Tibial artery (tissue), 4 donors: Measurements from ENCODE around the gene GLT1D1.

ENCODE experiments used
- DNase-seq, 2 donors: peaks; one replicate each; pipeline ENCODE4 v3.0.0-alpha.2; 2019
- H3K27ac ChIP-seq, 2 donors: fragments of 200-600 bp; sonication (generic) in 1 of 2; 1 replicate in 1 of 2; 2 replicates in 1 of 2; pipeline ENCODE4 v1.5.1; 2018 to 2019; ENCODE audit warnings: mild to moderate bottlenecking in 1 of 2
- H3K27me3 ChIP-seq, 2 donors: fragments of 200-600 bp; sonication (generic) in 1 of 2; one replicate each; pipeline versions ENCODE4 v1.5.1 to v1.6.0; 2016 to 2019
- H3K36me3 ChIP-seq, 3 donors: fragments of 200-600 bp; sonication (generic) in 2 of 3; one replicate each; pipeline ENCODE4 v1.5.1; 2016 to 2019; ENCODE audit warnings: mild to moderate bottlenecking in 2 of 3
- H3K4me1 ChIP-seq, 4 donors: fragments of 200-600 bp; sonication (generic) in 2 of 4; 1 replicate in 3 of 4; 2 replicates in 1 of 4; pipeline ENCODE4 v1.5.1; 2016 to 2019
- H3K4me3 ChIP-seq, 2 donors: fragments of 200-600 bp; sonication (generic) in 1 of 2; 1 replicate in 1 of 2; 2 replicates in 1 of 2; pipeline ENCODE4 v1.5.1; 2018 to 2019; ENCODE audit warnings: mild to moderate bottlenecking in 2 of 2
- H3K9me3 ChIP-seq, 3 donors: fragments of 200-600 bp; sonication (generic) in 1 of 3; one replicate each; pipeline ENCODE4 v1.5.1; 2016 to 2019
- CTCF ChIP-seq, 2 experiments: fragments of 200-600 bp in 1 of 2; fragments of 450-650 bp in 1 of 2; IDR thresholded peaks; one replicate each; pipeline ENCODE4 v1.5.1; 2017 to 2019; ENCODE audit warnings: antibody characterized with exemption in 2 of 2, mild to moderate bottlenecking in 1 of 2, moderate library complexity in 1 of 2
- intact Hi-C: fragments of 100-400 bp; cut with DNase I; formaldehyde crosslinking; loops from one replicate; pipeline ENCODE4 v1.15.0; 2023; ENCODE audit warnings: low total_unique reads

GLT1D1 gene

GRCh38 chr12:129025055-129025454 lies 171.8 kb downstream of the GLT1D1 start:
- TF ChIP-seq CTCF (IDR thresholded peaks at IDR 0.05): no peak
- H3K27ac ChIP-seq: no peak overlapping the region
- no peak overlapping the region for H3K4me3 ChIP-seq
- no peaks in the 10 kb centered on the region for H3K36me3 ChIP-seq
- peaks cover 0 to 5% (median 0%) of the 10 kb centered on the region in 3 donors for H3K9me3 ChIP-seq
- intact Hi-C loops: no loop called here
- no peaks in the 10 kb centered on the region for H3K4me1 ChIP-seq
- DNase-seq: no peak
- H3K27me3 ChIP-seq: no peaks in the 10 kb centered on the region

DNA sequence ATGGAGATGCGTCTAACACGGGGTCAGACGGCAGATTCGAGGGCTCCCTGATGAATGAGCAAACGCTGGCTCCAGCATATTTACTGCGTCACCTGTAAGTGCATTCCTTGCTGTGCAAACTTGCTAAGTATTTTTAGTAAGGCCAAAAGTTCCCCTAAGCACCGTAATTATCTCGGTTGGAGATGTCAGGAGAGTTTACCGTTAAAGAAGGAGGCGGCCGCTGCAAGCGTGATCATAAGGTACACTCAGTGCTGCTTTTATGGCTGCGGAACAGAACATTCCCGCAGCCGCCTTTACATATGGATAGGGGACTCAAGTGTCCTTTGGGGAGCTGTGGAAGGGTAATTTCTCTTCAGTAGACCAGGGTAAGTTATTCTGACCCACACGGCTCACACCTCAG lies 175.6 kb downstream of the GLT1D1 start:
- no peak overlapping the region for H3K27ac ChIP-seq
- no peaks in the 10 kb centered on the region for H3K36me3 ChIP-seq
- no peaks in the 10 kb centered on the region for H3K9me3 ChIP-seq
- no peak for TF ChIP-seq CTCF (IDR thresholded peaks at IDR 0.05)
- no peak overlapping the region for H3K4me3 ChIP-seq
- no peak for DNase-seq
- no peaks in the 10 kb centered on the region for H3K27me3 ChIP-seq
- intact Hi-C loops: no loop called here
- H3K4me1 ChIP-seq: no peaks in the 10 kb centered on the region
